Head of caudate nucleus (tissue), 42 donors: ENCODE results near the gene RFX8.
A peak's percentile ranks its signal among the peaks of the same experiment; 100 is the strongest.
"Not testable (repeated sequence)": the region's sequence is repeated elsewhere in the genome, so short reads cannot be mapped to it uniquely, and the experiment has no call there.

Source experiments
- DNase-seq, 42 donors: peaks; one replicate each; pipeline versions ENCODE4 v3.0.0 to v3.0.0-alpha.2; 2020 to 2021; ENCODE audit warnings: mixed read lengths in 7 of 42
- intact Hi-C: fragments of 100-400 bp; cut with DNase I; formaldehyde crosslinking; loops from one replicate; pipeline ENCODE4 v1.15.0; 2022

Gene RFX8

GRCh38 chr2:101362777-101363176, 112.1 kb downstream of the RFX8 start:
- no peak for DNase-seq
- intact Hi-C loops: no loop called here

GRCh38 chr2:101362316-101362715, 112.6 kb downstream of the RFX8 start:
- no peak for DNase-seq
- intact Hi-C loops: no loop called here

- no peak for DNase-seq
- intact Hi-C loops: no loop called here
These were observed 113.4 kb downstream of the RFX8 start for GRCh38 chr2:101361522-101361921.

GRCh38 chr2:101361121-101361520, 113.8 kb downstream of the RFX8 start:
- intact Hi-C loops: no loop called here
- no peak for DNase-seq

- DNase-seq: no peak
- intact Hi-C loops: no loop called here
These were observed 114.7 kb downstream of the RFX8 start for GRCh38 chr2:101360232-101360631.

- no peak for DNase-seq
These were observed 115.4 kb downstream of the RFX8 start for GRCh38 chr2:101359410-101359954.

GRCh38 chr2:101357376-101357775, 117.5 kb downstream of the RFX8 start:
- DNase-seq: no peak
- intact Hi-C loops: no loop called here

More at GRCh38 chr2:101359410-101359954, 115.4 kb downstream of the RFX8 start:
- intact Hi-C loops: no loop called here

GRCh38 chr2:101356521-101356920, 118.4 kb downstream of the RFX8 start:
- DNase-seq: no peak
- intact Hi-C loops: no loop called here

- no peak for DNase-seq
- intact Hi-C loops: no loop called here
These were observed 118.9 kb downstream of the RFX8 start for GRCh38 chr2:101356055-101356454.

- DNase-seq: no peak
- intact Hi-C loops: no loop called here
These were observed 119.4 kb downstream of the RFX8 start for GRCh38 chr2:101355401-101356054.

GRCh38 chr2:101354420-101355311, 120.2 kb downstream of the RFX8 start:
- DNase-seq: no peak
- intact Hi-C loops: no loop called here

GRCh38 chr2:101352631-101353030, 122.3 kb downstream of the RFX8 start:
- DNase-seq, intact Hi-C loops: not testable (repeated sequence)

GRCh38 chr2:101351207-101351606, 123.7 kb downstream of the RFX8 start:
- DNase-seq: peak in 1 of 42 donors; percentile 13
- intact Hi-C loops: no loop called here

- peak in 31 of 42 donors; percentile 9 to 88 (median 57) for DNase-seq
- intact Hi-C loops: loop anchor here (10.0 kb wide), 1 partner anchor 485 kb away; no protein-coding TSS in a partner anchor
These were observed 124.8 kb downstream of the RFX8 start for GRCh38 chr2:101349893-101350662.

- no peak for DNase-seq
These were observed 126.0 kb downstream of the RFX8 start for GRCh38 chr2:101348883-101349282.

More at GRCh38 chr2:101348883-101349282, 126.0 kb downstream of the RFX8 start:
- intact Hi-C loops: loop anchor here (10.0 kb wide), 1 partner anchor 486 kb away; no protein-coding TSS in a partner anchor
